Stromal cell of bone marrow (primary cell): ENCODE measurements around the gene ZBTB8OS.
A peak's percentile ranks its signal among the peaks of the same experiment; 100 is the strongest.
"Not testable (repeated sequence)": the region's sequence is repeated elsewhere in the genome, so short reads cannot be mapped to it uniquely, and the experiment has no call there.

Experiments used
- DNase-seq: peaks from one replicate; pipeline ENCODE4 v3.0.0-alpha.2; 2012; ENCODE audit warnings: low read depth

Gene ZBTB8OS

DNA sequence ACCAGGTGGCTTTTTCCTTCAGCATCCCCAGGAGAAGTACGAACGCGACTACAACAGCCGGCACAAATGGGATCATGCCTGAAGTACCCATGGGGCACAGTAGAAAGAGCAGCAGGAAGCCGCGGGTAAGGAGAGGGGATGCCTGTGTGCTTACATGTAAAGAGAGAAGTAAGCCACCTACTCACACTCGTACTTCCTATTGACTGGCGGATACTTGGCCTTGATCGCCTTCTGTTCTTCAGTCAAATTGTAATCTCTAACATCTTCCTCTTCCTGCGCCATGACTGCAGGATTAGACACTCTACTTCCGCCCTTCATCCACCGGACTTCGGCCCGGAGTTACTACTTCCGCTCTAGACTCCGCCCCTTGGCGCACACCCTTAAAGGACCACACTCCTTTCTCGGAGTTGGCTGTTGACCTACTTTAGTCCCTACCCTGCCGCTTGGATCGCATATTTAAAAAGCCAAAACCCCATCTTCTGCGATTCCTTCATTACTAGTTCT is at the start of gene ZBTB8OS:
TSS of gene ZBTB8OS (minus strand) at position 303 of the 504 bp plus-strand sequence. CDS start at position 282, 21 bp downstream.
- peak; percentile 85 for DNase-seq

DNA sequence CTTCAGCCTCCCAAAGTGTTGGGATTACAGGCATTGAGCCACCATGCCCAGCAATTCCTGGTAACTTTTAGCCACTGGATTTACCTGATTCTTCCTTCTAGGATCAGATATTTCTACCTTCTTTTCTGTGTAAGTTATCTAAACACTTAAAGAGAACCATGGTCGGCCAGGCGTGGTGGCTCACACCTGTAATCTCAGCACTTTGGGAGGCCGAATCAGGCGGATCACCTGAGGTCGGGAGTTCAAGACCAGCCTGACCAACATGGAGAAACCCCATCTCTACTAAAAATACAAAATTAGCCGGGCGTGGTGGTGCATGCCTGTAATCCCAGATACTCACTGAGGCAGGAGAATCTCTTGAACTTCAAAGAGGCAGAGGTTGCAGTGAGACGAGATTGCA is 46.6 kb upstream of the ZBTB8OS start:
- DNase-seq = not testable (repeated sequence)

DNA sequence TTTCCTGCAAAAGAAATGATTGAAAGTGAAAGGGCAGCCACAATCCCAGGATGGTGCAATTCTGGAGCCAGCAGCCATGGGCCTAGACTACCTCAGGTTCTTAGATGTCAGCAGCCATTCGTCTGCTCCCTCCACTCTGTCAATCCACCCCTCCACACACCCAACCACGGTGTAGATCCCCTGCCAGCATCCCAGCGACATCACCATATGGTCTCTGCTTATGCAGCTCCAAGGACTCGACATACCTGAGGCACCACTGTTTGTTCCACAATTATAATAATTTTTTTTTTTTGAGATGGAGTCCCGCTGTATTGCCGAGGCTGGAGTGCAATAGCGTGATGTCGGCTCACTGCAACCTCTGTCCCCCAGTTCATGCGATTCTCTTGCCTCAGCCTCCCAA is 45.7 kb upstream of the ZBTB8OS start:
- no peak for DNase-seq

DNA sequence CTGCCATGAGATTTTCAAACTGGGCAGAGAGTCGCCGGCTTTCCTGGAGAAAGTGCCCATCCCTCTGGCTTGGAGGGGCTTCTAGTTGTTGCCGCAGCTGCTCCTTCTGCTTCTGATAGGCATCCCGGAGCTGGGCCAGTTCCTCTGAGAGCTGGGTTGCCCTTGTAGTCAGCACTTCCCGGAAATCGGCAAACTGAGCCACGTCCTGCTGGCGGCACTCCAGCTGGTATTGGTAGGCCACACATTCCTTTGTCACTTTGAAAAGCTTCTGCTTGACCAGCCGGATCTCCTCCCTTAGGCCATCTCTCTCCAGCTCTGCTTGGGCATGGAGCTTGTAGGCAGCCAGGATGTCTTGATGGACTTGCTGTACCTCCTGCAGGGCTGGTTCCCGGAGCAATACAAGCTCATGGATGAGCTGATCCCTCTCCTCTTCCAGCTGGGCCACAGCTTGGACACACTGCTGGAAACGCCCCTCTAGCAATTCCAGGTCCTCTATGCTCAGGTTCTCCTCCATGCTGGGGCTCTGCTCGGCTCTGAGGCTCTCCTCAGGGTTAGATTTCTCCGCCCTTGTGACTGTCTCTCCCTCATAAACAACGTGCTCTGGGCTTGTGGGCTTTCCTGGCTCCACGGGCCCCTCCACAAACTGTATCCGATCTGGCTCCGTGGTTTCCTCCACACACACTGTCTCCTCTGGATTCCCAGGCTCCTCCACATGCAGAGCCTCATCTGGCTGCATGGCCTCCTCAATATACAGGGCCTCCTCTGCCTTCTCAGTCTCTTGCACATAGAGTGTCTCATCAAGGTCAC is 45.0 kb upstream of the ZBTB8OS start:
- DNase-seq = peak; percentile 76

DNA sequence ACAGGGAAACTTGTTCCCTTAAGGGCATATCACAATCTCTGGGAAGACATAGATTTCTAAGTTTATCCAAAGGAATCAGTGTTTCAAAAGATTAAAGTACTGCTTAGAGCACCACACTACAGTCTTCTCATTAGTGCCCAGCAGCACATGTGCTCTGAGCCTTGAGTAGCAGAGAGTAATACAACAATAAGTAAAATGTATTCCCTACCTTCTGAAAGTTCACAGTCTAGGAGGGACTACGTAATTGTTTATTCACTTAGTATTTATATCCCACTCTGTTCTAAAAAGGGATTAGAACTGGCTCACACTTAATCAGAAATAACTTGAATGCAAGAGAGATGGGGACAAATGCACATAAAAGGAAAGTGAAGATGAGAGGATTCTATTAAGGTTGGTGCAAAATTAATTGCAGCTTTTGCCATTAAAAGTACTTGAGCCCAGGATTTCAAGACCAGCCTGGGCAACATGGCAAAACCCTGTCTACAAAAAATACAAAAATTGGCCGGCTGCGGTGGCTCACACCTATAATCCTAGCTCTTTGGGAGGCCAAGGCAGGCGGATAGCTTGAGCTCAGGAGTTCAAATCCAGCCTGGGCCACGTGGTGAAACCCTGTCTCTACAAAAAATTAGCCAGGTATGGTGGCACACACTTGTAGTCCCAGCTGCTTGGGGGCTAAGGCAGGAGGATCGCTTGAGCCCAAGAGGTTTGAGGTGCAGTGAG is 43.3 kb upstream of the ZBTB8OS start:
- DNase-seq = no peak

DNA sequence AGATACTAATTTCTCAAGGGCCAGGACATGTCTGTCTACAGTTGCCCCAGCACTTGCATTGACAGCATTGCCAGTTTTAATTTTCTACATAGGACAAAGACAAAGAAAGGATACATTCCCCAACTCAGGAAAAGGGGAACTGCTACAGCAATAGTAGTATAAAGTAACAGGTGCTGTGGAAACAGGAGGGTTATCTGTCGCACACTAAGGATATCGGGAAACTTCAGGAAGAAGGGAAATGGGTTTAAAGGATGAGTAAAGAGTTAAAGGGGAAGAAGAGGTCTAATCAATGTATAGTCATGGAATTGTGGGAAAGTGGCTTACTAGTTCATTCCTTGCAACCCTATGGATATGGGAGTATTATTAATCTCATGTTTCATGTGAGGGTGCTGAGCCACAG is 36.0 kb upstream of the ZBTB8OS start:
- DNase-seq = no peak

DNA sequence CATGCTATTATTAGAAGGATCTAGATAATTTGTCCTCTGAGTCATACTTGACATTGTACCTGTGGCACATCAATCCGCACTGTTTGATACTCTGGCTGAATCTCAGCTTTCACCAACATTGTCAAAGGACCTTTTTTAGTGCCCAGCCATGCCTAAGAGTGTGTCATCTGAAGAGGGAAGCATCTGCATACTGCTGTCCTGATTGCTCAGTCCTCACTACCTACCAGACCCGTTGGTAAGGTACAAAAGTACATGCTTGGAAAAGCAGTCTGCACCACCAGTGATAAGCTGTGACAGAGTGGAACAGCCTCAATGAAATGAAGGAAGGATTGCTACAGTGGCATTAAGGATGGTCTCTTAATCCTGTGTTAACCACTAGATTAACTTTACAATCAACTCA is 35.1 kb upstream of the ZBTB8OS start:
- DNase-seq = no peak

DNA sequence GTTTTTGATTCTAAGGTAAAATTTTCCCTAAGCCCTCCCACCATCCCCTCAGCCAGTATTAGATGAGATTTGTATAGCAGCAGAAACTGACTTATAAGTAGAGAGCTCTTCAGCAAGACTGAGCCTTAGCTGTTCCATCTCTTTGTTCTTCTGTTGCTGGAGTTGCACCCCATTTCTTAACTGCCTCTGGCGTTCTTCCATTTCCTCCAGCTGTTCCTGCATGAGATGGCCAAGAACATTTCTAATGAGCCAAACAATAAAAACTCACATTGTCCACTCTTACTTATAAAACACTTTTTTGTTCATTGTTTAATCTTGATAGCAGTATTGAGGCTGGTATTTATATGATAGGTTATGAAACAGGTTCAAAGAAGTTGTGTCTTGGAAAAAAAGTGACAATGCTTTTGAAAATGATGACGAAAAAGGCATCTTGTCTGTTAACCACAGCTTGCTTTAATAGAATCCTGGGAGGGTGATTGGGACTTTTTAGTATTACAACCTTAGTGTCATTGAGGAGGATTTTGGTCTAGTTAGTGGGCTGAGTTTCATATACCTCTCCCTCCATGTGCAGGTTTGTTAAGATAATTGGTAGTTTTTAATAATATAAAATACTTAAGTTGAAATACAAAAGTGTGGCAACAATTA is 33.9 kb upstream of the ZBTB8OS start:
- no peak for DNase-seq

DNA sequence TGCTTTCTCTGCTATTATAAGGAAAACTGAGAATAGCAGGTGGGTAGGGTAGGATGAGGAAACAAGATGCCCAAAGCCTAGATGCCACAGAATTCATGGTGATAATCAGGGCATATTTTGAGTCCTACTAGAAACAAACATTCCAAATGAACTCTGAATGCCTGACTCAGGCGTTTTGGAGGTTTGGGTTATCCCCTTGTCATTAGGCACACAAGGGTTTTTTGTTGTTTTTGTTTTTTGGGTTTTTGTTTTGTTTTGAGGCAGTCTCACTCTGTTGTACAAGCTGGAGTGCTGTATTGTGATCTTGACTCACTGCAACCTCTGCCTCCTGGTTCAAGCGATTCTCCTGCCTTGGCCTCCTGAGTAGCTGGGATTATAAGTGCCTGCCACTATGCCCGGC is 33.0 kb upstream of the ZBTB8OS start:
- DNase-seq = no peak

DNA sequence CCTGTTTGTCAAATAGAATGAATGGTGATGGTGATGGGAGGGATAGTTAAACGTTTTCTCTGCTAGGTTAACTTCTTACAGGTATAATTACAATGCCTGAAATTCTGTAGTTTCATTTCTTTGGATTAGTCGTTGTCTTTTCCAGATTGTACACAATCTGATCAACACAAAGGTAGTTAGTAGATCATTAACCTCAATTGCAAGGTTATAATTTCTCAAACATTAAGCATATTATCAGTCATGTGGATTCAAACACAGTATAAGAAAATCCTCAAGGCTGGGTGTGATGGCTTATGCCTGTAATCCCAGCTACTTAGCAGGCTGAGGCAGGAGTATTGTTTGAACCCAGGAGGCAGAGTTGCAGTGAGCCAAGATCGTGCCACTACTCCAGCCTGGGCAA is 31.6 kb upstream of the ZBTB8OS start:
- DNase-seq = no peak

DNA sequence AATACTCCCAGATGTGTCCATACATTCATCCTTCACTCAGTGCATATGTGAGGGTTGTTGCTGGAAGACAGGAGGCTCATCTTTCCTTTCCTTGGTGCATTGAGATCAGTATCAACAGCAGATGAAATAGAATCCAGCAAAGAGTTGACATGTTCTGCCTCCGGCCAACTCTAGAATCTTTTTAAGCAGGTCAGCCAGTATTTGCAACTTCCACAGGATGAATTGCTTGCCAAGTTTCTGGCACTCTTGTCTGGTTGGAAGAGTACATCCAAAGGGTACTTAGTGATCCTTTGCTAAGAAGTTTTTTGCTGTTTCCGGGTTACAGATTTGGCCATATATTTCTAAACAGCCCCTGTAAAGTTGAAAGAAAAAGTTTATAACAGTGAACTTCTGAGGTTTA is 31.2 kb upstream of the ZBTB8OS start:
- DNase-seq = no peak

DNA sequence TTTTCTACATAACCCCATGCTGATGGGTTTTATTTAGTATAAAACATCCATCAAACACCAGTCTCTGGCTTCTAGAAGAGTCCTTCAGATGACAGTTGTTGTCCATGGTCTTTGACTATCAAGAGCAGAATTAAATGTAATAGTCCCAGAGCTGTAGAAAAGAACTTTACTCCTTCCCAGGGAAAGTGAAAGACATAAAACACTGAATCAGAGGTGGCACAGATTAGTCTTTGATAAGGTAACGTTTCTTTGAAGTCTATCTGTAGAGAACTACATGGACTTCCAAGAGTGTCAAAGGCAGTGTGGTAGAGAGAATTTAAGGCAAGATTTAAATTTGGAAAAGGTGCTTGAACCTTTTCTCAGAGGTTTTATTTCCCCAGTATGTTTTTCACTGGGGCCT is 30.3 kb upstream of the ZBTB8OS start:
- no peak for DNase-seq

DNA sequence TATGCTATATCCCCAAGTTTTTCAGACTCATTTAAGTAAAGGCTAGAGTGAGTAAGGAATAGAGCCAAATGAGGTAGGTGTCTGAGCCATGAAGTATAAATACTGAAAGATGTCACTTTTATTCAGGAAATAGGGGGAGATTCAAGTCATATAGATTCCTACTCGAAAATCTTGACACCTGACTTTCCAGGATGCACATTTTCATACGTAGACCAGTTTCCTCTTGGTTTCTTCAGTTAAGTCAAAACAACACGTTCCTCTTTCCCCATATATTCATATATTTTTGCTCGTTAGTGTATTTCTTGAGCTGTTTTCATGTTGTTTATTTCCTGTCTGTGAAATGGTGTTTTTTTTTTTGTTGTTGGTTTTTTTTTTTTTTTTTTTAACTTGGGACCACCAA is 29.6 kb upstream of the ZBTB8OS start:
- DNase-seq = not testable (repeated sequence)

DNA sequence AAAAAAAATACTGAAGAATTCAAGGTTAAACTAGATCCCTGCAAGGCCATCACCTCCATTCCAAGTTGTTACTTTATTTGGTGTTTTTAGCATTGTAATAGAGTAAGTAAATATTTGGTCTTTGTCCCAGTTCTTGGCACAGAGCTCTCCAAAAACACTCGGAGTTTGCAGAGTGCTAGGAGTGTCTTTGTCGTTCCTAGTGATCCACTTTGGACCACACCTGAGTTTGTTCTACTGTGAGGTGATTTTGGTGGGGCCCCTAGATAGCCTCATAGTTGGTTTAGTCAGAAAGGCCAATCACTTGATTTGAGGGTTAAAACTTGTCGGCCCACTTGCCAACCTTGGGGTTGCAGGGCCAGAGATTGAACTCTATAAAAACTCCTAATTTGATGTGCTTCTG is 26.6 kb upstream of the ZBTB8OS start:
- DNase-seq = no peak

DNA sequence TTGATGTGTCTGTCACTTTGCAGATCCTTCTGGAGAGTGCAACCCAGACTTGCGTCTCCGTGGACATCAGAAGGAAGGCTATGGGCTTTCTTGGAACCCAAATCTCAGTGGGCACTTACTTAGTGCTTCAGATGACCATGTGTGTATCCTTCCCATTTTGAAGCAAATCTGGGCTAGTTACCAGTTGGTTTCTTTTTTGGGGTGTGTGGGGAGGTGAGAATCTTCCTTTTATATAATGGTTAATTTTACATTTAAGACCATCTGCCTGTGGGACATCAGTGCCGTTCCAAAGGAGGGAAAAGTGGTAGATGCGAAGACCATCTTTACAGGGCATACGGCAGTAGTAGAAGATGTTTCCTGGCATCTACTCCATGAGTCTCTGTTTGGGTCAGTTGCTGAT is 18.4 kb upstream of the ZBTB8OS start:
- DNase-seq = not testable (repeated sequence)

DNA sequence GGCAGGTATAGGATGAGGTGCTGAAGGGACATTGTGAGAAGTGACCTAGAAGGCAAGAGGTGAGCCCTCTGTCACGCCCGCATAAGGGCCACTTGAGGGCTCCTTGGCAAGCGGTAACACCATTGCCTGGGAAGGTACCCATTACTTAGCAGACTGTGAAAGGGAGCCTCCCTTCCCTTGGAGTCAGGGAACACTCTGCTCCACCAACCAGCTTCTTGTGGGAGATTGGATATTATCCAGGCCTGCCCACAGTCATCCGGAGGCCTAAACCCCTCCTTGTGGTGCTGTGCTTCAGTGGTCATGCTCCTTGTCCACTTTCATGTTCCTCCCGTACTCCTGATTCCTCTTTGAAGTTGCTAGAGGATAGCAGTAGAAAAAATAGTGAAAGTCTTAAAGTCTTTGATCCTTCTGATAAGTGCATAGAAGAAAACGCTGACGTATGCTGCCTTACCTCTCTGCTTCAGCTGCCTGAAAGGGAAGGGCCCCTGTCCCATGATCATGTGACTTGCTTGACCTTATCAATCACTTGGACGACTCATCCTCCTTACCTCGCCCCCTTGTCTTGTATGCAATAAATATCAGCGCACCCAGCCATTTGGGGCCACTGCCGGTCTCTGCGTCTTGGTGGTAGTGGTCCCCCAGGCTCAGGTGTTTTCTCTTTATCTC is 16.7 kb upstream of the ZBTB8OS start:
- DNase-seq = no peak

DNA sequence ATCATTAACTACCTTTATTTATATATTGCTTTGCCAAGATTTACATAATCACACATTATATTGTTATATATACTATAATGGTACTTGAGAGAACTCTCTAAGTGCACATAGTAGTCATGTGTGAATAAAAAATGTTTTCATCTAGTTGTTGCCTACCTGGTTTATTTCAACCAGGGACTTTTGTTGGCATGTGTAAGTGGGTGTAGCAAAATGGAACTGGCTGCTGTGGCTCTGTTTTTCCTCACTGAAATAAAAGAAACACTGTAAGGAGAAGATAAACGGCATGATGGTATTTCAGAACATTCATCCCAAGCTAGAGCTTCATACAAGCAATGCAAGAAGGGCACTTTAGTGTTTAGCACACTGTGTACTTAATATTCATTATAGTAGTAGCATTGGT is 15.6 kb upstream of the ZBTB8OS start:
- no peak for DNase-seq

DNA sequence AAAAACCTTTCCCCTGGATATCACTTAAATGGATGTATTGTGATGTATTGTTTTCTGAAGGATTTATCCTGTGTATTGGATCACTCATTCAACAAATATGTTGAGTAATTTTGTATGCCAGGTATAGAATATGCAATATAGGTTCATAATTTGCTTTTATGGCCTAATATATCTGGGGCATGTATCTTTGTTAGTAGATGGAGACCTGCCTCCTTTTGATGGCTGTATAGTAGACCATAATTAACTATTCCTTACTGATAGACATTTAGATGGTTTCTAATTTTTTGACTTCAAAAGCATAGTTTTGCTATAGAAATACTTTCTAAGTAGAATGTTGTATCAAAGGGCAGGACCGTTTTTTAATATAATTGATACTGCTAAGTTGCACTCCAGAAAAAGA is 9.2 kb upstream of the ZBTB8OS start:
- DNase-seq = no peak

DNA sequence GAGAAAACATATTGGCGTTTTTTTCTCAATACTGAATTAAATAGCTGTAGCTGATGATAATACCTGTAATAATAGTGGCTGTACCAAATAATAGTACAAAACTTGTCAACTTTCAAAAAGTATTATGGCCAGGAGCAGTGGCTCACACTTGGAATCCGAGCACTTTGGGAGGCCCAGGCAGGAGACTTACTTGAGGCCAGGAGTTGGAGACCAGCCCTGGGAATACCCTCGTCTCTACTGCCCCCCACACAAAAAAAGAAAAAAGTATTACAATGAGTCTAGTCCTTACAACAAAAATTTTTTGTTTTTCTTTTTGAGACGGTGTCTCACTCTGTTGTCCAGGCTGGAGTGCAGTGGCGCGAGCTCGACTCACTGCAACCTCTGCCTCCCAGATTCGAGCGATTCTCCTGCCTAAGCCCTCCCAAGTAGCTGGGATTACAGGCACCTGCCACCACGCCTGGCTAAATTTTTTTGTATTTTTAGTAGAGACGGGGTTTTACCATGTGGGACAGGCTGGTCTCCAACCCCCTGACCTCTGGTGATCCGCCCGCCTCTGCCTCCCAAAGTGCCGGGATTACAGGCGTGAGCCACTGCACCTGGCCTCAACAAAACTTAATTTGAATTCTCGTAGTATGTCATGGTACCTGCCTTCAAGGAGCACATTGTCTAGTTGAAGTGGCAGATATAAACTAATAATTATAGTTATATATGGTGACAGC is 2.1 kb upstream of the ZBTB8OS start:
- DNase-seq = no peak

DNA sequence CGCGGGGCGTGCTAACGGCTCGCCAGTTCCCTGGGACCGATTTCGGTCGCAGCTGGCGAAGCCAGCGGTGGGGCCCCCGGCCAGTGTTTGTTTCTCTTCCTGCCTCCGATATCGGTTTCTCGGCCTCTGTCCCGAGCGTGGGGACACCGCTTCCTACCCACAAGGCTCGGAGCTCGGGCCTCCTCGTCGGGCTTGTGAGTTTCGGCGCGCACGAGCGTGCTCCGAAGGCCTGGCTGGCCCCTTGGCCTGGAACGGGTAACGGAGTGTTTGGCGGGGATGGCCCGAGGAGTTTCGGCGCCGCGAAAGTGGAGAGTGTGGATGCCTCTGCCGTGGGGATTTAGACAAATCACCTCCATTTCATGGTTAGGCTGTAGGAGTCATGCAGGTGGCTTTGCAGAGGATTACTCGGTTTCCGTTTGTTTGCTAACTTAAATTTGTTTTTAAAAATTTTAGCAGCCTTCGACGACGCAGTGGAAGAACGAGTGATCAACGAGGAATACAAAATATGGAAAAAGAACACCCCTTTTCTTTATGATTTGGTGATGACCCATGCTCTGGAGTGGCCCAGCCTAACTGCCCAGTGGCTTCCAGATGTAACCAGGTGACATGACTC is 1.2 kb upstream of the ZBTB8OS start:
- DNase-seq = no peak

DNA sequence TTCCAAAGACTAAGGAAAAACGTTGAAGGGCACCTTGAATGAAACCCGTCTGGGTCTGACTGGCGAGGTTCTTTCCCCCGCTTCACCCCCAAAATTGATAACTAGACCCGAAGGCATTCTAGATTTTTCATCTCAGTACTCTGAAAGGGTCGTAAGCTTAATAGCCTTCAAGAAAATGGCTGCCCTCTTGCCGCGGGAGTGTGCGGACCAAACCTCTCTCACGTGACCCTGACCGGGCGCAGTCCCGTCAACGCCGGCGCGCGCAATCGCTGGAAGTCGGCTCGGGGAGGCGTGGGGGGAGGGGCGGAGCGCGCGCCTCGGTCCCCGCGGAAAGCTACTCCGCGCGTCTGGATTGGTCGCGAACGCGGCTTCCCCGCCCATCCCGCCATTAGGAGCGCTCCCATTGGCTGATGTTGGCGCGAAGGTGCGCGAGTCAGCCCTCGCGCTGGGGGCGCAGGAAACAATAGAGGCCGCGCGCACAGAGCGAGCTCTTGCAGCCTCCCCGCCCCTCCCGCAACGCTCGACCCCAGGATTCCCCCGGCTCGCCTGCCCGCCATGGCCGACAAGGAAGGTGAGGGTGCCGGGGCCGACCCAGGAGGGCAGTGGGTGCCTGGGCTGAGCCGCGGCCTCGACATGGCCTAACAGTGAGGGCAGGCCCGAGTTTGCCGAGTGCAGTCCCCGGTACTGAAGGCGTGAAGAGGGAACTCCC is 556 bp upstream of the ZBTB8OS start, which contains the start of gene RBBP4:
TSS of gene RBBP4 (plus strand) at position 457 of the 709 bp plus-strand sequence. CDS start at position 556, 99 bp downstream.
- DNase-seq = peak; percentile 92
